HepG2 (cell line): ENCODE measurements around the gene CAB39. TPM values are rescaled to one million over a fixed set of nuclear protein-coding genes. Genes with fewer than 3 reads are reported as not detected.

Experiments
- ATAC-seq: fragments of 200-7000 bp; cut with Tn5 transposase; 3 replicates; pipeline ENCODE4 v1.9.1; 2020; ENCODE audit warnings: mild to moderate bottlenecking, moderate library complexity
- BruUV-seq: library from RNA; stranded (reverse); fragments of 400-500 nt; replicated peaks from 2 replicates; lab custom pipeline; 2021; lab: Mats Ljungman, UMichigan
- CTCF ChIA-PET: fragments of 300-600 bp; formaldehyde crosslinking; extraction: SDS; loops from one replicate; lab custom pipeline; 2021; ENCODE audit warnings: low total read pairs, inconsistent platforms, low intra/inter-chr PET ratio; lab: Yijun Ruan, JAX
- POLR2A ChIA-PET: fragments of 350-600 bp; sonication (Branson Sonifier 250); formaldehyde crosslinking; loops from one replicate; lab custom pipeline; 2020; ENCODE audit warnings: antibody characterized with exemption, inconsistent platforms; lab: Yijun Ruan, JAX
- DNase-seq: peaks from one replicate; pipeline ENCODE4 v3.0.0-alpha.2; 2015; ENCODE audit warnings: low spot score
- FAIRE-seq: peaks from 3 replicates; lab custom pipeline; 2011; peaks lifted over from hg19 to GRCh38; lab: Jason Lieb, UNC
- H2AFZ ChIP-seq: one replicate; pipeline ENCODE4 v1.6.1; 2011; ENCODE audit warnings: low read length, inconsistent platforms
- H3K27ac ChIP-seq: fragments of 300-600 bp; 3 replicates; pipeline ENCODE4 v1.8.0; 2011; ENCODE audit warnings: mixed run types, mild to moderate bottlenecking, mixed read lengths, low read length, inconsistent platforms; ENCODE audit not compliant: insufficient read depth; ENCODE audit errors: extremely low read length
- H3K27me3 ChIP-seq, 2 experiments: fragments of 200-600 bp in 1 of 2; 2 replicates in 1 of 2; 3 replicates in 1 of 2; pipeline versions ENCODE4 v1.6.0 to v1.8.0; 2011; ENCODE audit warnings: low read length in 2 of 2, mild to moderate bottlenecking in 2 of 2, moderate library complexity in 2 of 2, inconsistent platforms in 1 of 2; ENCODE audit not compliant: insufficient read depth in 2 of 2, control insufficient read depth in 1 of 2
- H3K36me3 ChIP-seq, 2 experiments: fragments of 200-600 bp in 1 of 2; replicated peaks in 1 of 2; 2 replicates in 1 of 2; 3 replicates in 1 of 2; pipeline versions ENCODE4 v1.5.1 to v1.8.0; 2011; ENCODE audit warnings: low read length in 2 of 2, inconsistent platforms in 1 of 2; ENCODE audit not compliant: insufficient read depth in 2 of 2, control insufficient read depth in 1 of 2
- H3K4me1 ChIP-seq: 2 replicates; pipeline ENCODE4 v1.5.1; 2012; ENCODE audit warnings: low read length, inconsistent platforms; ENCODE audit not compliant: insufficient read depth
- H3K4me2 ChIP-seq: 2 replicates; pipeline ENCODE4 v1.6.0; 2011; ENCODE audit warnings: low read depth, low read length, inconsistent platforms
- H3K4me3 ChIP-seq, 3 experiments: fragments of 200-600 bp in 1 of 3; sonication (generic), shearing (Covaris generic) in 1 of 3; replicated peaks in 1 of 3; 2 replicates each; pipeline ENCODE4 v1.5.1; 2011 to 2016; ENCODE audit warnings: low read length in 3 of 3, inconsistent platforms in 2 of 3, low read depth in 2 of 3, mild to moderate bottlenecking in 2 of 3, control low read depth in 1 of 3, mixed read lengths in 1 of 3; ENCODE audit not compliant: insufficient read depth in 1 of 3
- H3K79me2 ChIP-seq: one replicate; pipeline ENCODE4 v1.6.1; 2011; ENCODE audit warnings: low read length, inconsistent platforms; ENCODE audit not compliant: insufficient read depth
- H3K9ac ChIP-seq: 2 replicates; pipeline ENCODE4 v1.6.0; 2011; ENCODE audit warnings: mild to moderate bottlenecking, low read depth, low read length, inconsistent platforms; ENCODE audit not compliant: insufficient read depth
- H3K9me3 ChIP-seq: 2 replicates; pipeline ENCODE4 v1.5.1; 2012; ENCODE audit warnings: mild to moderate bottlenecking, low read length
- H4K20me1 ChIP-seq: 2 replicates; pipeline ENCODE4 v1.6.0; 2011; ENCODE audit warnings: inconsistent platforms, mild to moderate bottlenecking, low read length, moderate library complexity; ENCODE audit not compliant: insufficient read depth
- ASH2L ChIP-seq: fragments of 300-600, 200-600 bp; sonication (generic); IDR thresholded peaks from 2 replicates; pipeline ENCODE4 v1.7.0; 2017; ENCODE audit warnings: low read depth, mild to moderate bottlenecking, moderate library complexity, mixed read lengths, low read length; ENCODE audit not compliant: insufficient read length
- CHCHD3 ChIP-seq: sonication (generic); formaldehyde crosslinking; IDR thresholded peaks from 2 replicates; pipeline ENCODE4 v1.8.0; 2022; ENCODE audit warnings: mild to moderate bottlenecking, missing genetic modification reagents, moderate library complexity
- MAFF ChIP-seq: IDR thresholded peaks from 2 replicates; pipeline ENCODE4 v1.6.1; 2011; ENCODE audit warnings: low read depth, low read length, improper control_type of control experiment
- NR3C1 ChIP-seq: sonication (generic); formaldehyde crosslinking; IDR thresholded peaks from 2 replicates; pipeline ENCODE4 v1.4.0; 2020; ENCODE audit warnings: missing genetic modification reagents
- ZGPAT ChIP-seq: IDR thresholded peaks from 2 replicates; pipeline ENCODE4 v1.6.1; 2016; ENCODE audit warnings: mild to moderate bottlenecking
- ZNF20 ChIP-seq: sonication (generic); formaldehyde crosslinking; IDR thresholded peaks from 2 replicates; pipeline ENCODE4 v1.4.0; 2020; ENCODE audit warnings: mild to moderate bottlenecking, moderate library complexity, missing genetic modification reagents
- ZNF335 ChIP-seq: sonication (generic); formaldehyde crosslinking; IDR thresholded peaks from 2 replicates; pipeline ENCODE4 v1.4.0; 2020; ENCODE audit warnings: missing genetic modification reagents
- ZNF737 ChIP-seq: sonication (generic); formaldehyde crosslinking; IDR thresholded peaks from 2 replicates; pipeline ENCODE4 v1.5.0; 2020; ENCODE audit warnings: missing genetic modification reagents, mild to moderate bottlenecking, borderline replicate concordance
- WGBS: methylation state at CpG from one replicate; pipeline ENCODE4 v1.1.6; 2017; ENCODE audit warnings: low lambda C conversion rate; 5-methylcytosine and 5-hydroxymethylcytosine counted together
- in situ Hi-C: cut with HindIII; loops from 2 replicates; pipeline ENCODE4 v1.10.0; 2017; ENCODE audit warnings: low pct_unique_long_range_greater_than_20kb; ENCODE audit not compliant: extremely low pct_ligation_motif_present
- intact Hi-C: fragments of 100-400 bp; cut with micrococcal nuclease; formaldehyde crosslinking; loops from one replicate; pipeline ENCODE4 v1.10.0; 2022; ENCODE audit not compliant: unreplicated experiment
- polyA plus RNA-seq, 8 experiments: library from polyadenylated mRNA; depleted of rRNA in 3 of 8; stranded (reverse) in 7 of 8; unstranded in 1 of 8; fragments of >200 nt; fragmentation: Illumina TruSeq in 4 of 8; extraction: Trizol in 4 of 8; gene quantifications; 2 replicates each; pipeline versions ENCODE4 v1.2.1 to v1.2.3, GENCODE V29; 2011 to 2016; ENCODE audit warnings: low read depth in 4 of 8, missing spikeins in 1 of 8, mixed read lengths in 1 of 8; ENCODE audit not compliant: insufficient read depth in 1 of 8
- total RNA-seq, 5 experiments: library from RNA; depleted of rRNA; stranded (reverse); fragments of >200 nt; fragmentation: Illumina TruSeq; extraction: Trizol; gene quantifications; 2 replicates each; pipeline ENCODE4 v1.2.3, GENCODE V29; 2016; ENCODE audit warnings: low read depth in 1 of 5
- TF ChIP-seq, protein P1 (sequence below): sonication (generic); formaldehyde crosslinking; IDR thresholded peaks from 2 replicates; pipeline ENCODE4 v1.4.0; 2020; ENCODE audit warnings: missing genetic modification reagents, borderline replicate concordance
- TF ChIP-seq, protein P2 (sequence below): IDR thresholded peaks from 2 replicates; pipeline ENCODE4 v1.6.1; 2016; ENCODE audit warnings: missing biosample characterization, missing genetic modification reagents, low read depth

Gene CAB39
- total and polyA plus RNA-seq, 2 of the 13 experiments (the other 11 are each of a cell fraction or from before 2014, with no cell fraction given): 19.3 to 45.3 TPM

GRCh38 chr2:230830428-230830827 lies 117.8 kb downstream of the CAB39 start (continued):
- no peak for TF ChIP-seq MAFF
- TF ChIP-seq ASH2L: no peak
- TF ChIP-seq, protein P1, sequence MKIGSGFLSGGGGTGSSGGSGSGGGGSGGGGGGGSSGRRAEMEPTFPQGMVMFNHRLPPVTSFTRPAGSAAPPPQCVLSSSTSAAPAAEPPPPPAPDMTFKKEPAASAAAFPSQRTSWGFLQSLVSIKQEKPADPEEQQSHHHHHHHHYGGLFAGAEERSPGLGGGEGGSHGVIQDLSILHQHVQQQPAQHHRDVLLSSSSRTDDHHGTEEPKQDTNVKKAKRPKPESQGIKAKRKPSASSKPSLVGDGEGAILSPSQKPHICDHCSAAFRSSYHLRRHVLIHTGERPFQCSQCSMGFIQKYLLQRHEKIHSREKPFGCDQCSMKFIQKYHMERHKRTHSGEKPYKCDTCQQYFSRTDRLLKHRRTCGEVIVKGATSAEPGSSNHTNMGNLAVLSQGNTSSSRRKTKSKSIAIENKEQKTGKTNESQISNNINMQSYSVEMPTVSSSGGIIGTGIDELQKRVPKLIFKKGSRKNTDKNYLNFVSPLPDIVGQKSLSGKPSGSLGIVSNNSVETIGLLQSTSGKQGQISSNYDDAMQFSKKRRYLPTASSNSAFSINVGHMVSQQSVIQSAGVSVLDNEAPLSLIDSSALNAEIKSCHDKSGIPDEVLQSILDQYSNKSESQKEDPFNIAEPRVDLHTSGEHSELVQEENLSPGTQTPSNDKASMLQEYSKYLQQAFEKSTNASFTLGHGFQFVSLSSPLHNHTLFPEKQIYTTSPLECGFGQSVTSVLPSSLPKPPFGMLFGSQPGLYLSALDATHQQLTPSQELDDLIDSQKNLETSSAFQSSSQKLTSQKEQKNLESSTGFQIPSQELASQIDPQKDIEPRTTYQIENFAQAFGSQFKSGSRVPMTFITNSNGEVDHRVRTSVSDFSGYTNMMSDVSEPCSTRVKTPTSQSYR (CRISPR knock-in tag): no peak
- no peak for TF ChIP-seq ZNF335 (CRISPR knock-in tag)
- no peak for TF ChIP-seq ZNF20 (CRISPR knock-in tag)
- TF ChIP-seq, protein P2, sequence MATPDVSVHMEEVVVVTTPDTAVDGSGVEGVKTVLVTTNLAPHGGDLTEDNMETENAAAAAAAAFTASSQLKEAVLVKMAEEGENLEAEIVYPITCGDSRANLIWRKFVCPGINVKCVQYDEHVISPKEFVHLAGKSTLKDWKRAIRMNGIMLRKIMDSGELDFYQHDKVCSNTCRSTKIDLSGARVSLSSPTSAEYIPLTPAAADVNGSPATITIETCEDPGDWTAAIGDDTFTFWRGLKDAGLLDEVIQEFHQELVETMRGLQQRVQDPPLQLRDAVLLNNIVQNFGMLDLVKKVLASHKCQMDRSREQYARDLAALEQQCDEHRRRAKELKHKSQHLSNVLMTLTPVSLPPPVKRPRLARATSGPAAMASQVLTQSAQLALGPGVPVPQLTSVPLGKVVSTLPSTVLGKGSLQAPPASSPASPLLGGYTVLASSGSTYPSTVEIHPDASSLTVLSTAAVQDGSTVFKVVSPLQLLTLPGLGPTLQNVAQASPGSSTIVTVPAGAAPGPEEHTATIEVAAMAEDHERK (CRISPR knock-in tag): no peak
- TF ChIP-seq ZNF737 (CRISPR knock-in tag): no peak
- no peak for TF ChIP-seq CHCHD3 (CRISPR knock-in tag)
- TF ChIP-seq NR3C1 (CRISPR knock-in tag): no peak
- TF ChIP-seq, all 625 proteins: peak for 0

- WGBS: 4% methylated on average over 2 of the region's 2 CpGs
- in situ Hi-C loops: no loop called here
- H3K9ac ChIP-seq: no peak overlapping the region
Observed at GRCh38 chr2:230840301-230840700, 127.7 kb downstream of the CAB39 start.

More at GRCh38 chr2:230840301-230840700, 127.7 kb downstream of the CAB39 start:
- H3K4me1 ChIP-seq: no peaks in the 10 kb centered on the region
- no peak for TF ChIP-seq ZGPAT
- BruUV-seq: no TSS peak
- DNase-seq (no peak), FAIRE-seq (no peak), ATAC-seq (no peak)
- no peak overlapping the region for H2AFZ ChIP-seq
- no peaks in the 10 kb centered on the region for H3K36me3 ChIP-seq
- no peak overlapping the region for H3K4me3 ChIP-seq
- peaks cover 12% of the 10 kb centered on the region; the same call in 1 of the 2 replicates for H3K9me3 ChIP-seq
- no peaks in the 10 kb centered on the region for H3K79me2 ChIP-seq
- no peak overlapping the region for H3K27ac ChIP-seq
- intact Hi-C loops: no loop called here
- no peak overlapping the region for H3K4me2 ChIP-seq
- CTCF ChIA-PET: no interaction called here
- peaks cover 0 to 27% of the 10 kb centered on the region in 2 experiments; a peak in 3 of 5 replicates for H3K27me3 ChIP-seq
- POLR2A ChIA-PET: no interaction called here
- no peaks in the 10 kb centered on the region for H4K20me1 ChIP-seq
